ENCODE results near the gene CMKLR1.

- TF ChIP-seq CTCF (IDR thresholded peaks at IDR 0.05) (no peak), EZH2 (IDR thresholded peaks at IDR 0.05) (no peak)
These were observed 61.5 kb downstream of the CMKLR1 start for GRCh38 chr12:108277613-108278012.

Measured in neural progenitor cell (in vitro differentiated cells).